CD4-positive, alpha-beta T cell treated with Interleukin-17A for 4 hours (primary cell): Measurements from ENCODE around the gene USO1.
"Not testable (repeated sequence)": the region's sequence is repeated elsewhere in the genome, so short reads cannot be mapped to it uniquely, and the experiment has no call there.

Experiments
- DNase-seq: peaks from one replicate; pipeline ENCODE4 v3.0.0-alpha.2; 2020; ENCODE audit warnings: mixed read lengths

Gene USO1

DNA sequence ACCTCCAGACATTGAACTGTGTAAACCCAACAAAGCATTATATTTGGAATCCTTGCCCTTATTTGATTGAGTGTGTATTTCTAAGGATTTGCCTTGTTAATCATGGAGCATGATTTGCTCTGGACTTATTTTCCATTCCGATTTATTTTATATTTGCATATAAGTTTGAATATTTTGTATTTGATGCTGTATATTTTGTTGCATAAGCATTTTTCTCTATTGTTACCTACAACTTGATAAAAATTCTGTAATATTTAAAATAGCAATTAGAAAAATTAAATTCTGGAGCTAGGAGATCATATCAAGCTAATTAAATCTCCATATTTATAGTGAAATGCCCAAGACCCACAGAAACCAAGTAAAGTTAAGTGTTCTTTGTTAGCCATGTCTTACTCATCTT lies 47.2 kb downstream of the USO1 start:
- no peak for DNase-seq

DNA sequence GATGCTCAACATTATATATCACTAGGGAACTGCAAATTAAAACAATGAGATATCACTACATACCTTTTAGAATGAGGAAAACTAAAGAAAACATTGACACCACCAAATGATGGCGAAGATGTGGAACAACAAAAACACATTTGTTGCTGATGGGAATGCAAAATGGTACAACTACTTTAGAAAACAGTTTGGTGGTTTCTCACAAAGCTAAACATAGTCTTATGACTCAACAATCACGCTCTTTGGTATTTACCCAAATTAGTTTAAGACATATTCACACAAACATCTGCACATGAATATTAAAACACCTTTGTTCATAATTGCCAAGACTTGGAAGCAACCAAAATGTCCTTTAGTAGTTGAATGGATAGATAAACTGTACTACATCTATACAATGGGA lies 53.2 kb downstream of the USO1 start:
- no peak for DNase-seq

DNA sequence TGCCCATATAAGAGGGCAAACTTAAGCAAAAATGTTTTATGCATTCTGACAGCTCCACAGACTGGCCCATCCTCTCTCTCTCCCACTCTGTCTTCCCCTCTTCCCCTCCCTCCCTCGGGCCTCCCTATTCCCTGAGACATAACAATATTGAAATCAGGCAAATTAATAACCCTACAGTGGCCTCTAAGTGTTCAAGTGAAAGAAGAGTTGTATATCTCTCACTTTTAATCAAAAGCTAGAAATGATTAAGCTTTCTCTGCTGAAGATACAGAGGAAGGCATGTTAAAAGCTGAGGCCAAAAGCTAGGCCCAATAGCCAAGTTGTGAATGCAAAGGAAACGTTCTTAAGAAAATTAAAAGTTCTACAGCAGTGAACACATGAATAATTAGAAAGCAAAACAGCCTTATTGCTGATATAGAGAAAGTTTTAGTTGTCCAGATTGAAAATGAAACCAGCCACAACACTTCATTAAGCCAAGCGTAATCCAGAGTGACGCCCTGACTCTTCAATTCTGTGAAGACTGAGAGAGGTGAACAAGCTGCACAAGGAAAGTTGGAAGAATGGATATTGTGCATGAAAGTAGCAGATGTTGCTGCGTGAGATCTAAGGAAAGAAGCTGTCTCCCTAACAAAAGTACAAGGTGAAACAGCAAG lies 54.9 kb downstream of the USO1 start:
- no peak for DNase-seq

GRCh38 chr4:75781305-75781704 lies 56.9 kb downstream of the USO1 start:
- no peak for DNase-seq

- DNase-seq = no peak
These were observed 62.1 kb downstream of the USO1 start for GRCh38 chr4:75786526-75786925.

- DNase-seq = no peak
These were observed 62.6 kb downstream of the USO1 start for GRCh38 chr4:75786938-75787337.

- no peak for DNase-seq
These were observed 65.6 kb downstream of the USO1 start for GRCh38 chr4:75790024-75790423.

- DNase-seq = no peak
These were observed 76.6 kb downstream of the USO1 start for GRCh38 chr4:75800972-75801371.

DNA sequence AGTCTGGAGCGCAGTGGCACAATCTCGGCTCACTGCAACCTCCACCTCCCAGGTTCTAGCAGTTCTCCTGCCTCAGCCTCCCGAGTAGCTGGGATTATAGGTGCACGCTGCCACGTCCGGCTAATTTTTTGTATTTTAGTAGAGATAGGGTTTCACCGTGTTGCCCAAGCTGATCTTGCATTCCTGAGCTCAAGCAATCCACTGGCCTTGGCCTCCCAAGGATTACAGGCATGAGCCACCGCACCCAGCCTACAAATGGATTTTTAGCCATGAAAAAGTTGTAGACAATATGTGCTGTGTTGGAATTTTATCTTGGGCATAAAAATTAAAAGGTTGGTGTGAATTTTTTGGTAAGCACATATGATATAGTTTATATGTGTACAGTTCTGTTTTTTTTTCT lies 81.7 kb downstream of the USO1 start:
- DNase-seq = not testable (repeated sequence)

- no peak for DNase-seq
These were observed 93.5 kb downstream of the USO1 start for GRCh38 chr4:75817901-75818300.

- no peak for DNase-seq
These were observed 94.7 kb downstream of the USO1 start for GRCh38 chr4:75819121-75819520.

GRCh38 chr4:75820197-75820596 lies 95.8 kb downstream of the USO1 start:
- no peak for DNase-seq

GRCh38 chr4:75820676-75821075 lies 96.3 kb downstream of the USO1 start:
- DNase-seq = no peak

DNA sequence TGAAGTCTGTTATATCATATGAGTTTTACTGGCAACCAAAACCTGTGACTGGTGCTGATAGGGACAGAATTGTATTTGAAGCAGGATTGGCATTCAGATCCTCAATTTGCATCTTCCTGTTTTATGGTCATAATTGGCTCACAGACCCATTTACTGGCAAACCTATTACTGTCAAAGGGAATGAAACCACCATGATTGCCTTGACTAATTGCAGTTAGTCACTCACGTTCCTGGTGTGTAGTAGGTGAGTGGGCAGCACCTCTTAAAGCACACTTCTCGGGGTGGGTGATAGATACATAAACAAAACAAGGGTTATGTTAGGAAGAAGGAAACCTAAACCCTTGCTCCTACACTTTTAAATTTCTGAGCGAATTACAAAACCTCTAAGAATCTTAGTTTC lies 96.8 kb downstream of the USO1 start:
- DNase-seq = no peak

GRCh38 chr4:75821966-75822365 lies 97.6 kb downstream of the USO1 start:
- no peak for DNase-seq

DNA sequence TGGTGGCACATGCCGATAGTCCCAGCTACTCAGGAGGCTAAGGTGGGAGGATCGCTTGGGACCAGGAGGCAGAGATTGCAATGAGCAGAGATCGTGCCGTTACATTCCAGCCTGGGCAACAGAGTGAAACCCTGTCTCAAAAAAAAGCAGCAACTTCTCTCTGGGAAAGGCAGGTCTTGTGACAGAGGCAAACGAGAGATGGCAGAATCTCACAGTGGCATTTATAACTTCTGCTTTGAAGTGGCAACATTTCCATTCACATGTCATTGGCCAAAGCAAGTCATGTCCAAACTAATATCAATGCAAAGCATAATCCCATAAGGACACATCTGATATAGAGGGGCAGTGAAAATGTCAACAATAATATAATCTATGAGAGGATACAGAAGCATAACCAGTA lies 98.0 kb downstream of the USO1 start:
- no peak for DNase-seq

GRCh38 chr4:75823812-75824211 lies 99.4 kb downstream of the USO1 start:
- no peak for DNase-seq

- no peak for DNase-seq
These were observed 106.5 kb downstream of the USO1 start for GRCh38 chr4:75830906-75831305.

GRCh38 chr4:75831856-75832405 lies 107.6 kb downstream of the USO1 start:
- no peak for DNase-seq

DNA sequence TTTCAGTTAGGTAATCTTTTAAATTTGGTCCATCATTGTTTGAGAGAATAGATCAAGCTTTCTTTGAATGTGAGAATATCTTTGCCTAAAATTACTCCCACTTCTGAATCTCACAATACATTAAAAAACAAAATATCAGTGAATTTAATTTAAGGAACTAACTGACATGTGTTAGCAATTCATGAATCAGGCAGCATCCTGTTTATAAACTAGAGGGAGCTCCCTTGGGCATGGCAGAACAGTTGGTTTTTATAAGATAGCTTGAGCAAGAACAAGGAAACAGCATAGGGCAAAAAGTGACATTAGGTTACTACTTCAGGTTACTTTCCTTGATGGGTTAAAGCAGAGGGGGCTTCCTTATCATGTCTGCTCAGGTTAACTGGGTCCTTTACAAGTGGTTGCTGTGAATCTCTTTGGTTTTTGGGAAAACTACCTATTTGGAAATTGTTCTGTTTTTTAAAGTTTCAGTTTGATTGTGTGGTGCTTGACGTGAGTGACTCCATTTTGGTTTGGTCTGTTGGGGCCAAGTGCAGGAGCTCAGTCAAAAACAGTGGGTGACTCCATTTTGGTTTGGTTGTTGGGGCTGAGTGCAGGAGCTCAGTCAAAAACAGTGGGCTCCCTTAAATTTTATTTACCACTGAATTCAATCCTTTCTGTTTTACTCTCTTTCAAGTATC lies 109.9 kb downstream of the USO1 start:
- DNase-seq = no peak

DNA sequence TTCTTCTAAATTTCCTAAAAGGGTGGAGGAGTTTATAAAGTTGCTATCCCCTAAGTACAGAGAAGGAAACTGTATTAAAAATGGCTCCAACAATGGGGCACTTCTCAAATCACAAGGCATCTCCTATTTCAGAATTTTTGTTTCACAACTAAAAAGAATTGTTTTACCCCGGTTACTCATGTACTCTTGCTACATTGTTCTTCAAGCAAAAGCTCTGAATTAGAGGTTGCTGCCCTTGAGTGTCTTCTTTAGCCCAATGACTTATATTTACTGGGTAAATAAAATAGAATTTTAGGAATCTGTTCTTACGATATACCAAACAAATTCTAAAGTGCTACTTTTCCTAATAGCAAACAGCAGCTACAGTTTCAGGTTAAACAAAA lies 110.4 kb downstream of the USO1 start:
- no peak for DNase-seq

GRCh38 chr4:75841641-75842520 lies 117.5 kb downstream of the USO1 start:
- DNase-seq = no peak

- no peak for DNase-seq
These were observed 119.2 kb downstream of the USO1 start for GRCh38 chr4:75843596-75843995.
